B cell (primary cell): Measurements from ENCODE around the gene GPATCH1. TPM values are rescaled to one million over a fixed set of nuclear protein-coding genes. Genes with fewer than 3 reads are reported as not detected.
"Not testable (repeated sequence)": the region's sequence is repeated elsewhere in the genome, so short reads cannot be mapped to it uniquely, and the experiment has no call there.

ENCODE experiments used
- ATAC-seq: fragments of 200-7000 bp; cut with Tn5 transposase; one replicate; pipeline ENCODE4 v1.10.0; 2021; ENCODE audit warnings: low read depth, mild to moderate bottlenecking, moderate number of reproducible peaks, moderate library complexity
- CTCF ChIA-PET: fragments of 350-600 bp; sonication (Branson Sonifier 250); formaldehyde crosslinking; loops from one replicate; lab custom pipeline; 2021; ENCODE audit warnings: antibody characterized with exemption, inconsistent platforms; lab: Charles Lee
- POLR2A ChIA-PET: fragments of 350-600 bp; sonication (Branson Sonifier 250); formaldehyde crosslinking; loops from one replicate; lab custom pipeline; 2021; ENCODE audit warnings: antibody characterized with exemption; lab: Charles Lee
- DNase-seq: peaks from one replicate; pipeline ENCODE4 v3.0.0; 2013
- H2AFZ ChIP-seq: 2 replicates; pipeline ENCODE4 v1.6.1; 2012; ENCODE audit warnings: mild to moderate bottlenecking, low read depth, low read length; ENCODE audit not compliant: insufficient read depth, poor library complexity, severe bottlenecking
- H3K27ac ChIP-seq, 2 donors: 1 replicate in 1 of 2; 2 replicates in 1 of 2; pipeline ENCODE4 v1.5.1; 2012 to 2013; ENCODE audit warnings: low read length in 2 of 2, mild to moderate bottlenecking in 2 of 2, moderate library complexity in 1 of 2
- H3K27me3 ChIP-seq, 4 experiments: fragments of 200-600 bp in 1 of 4; sonication (generic) in 1 of 4; replicated peaks in 1 of 4; 1 replicate in 2 of 4; 2 replicates in 2 of 4; pipeline versions ENCODE4 v1.6.1 to v1.7.0; 2013 to 2016; ENCODE audit warnings: low read length in 3 of 4, mild to moderate bottlenecking in 2 of 4, mixed read lengths in 1 of 4, moderate library complexity in 1 of 4; ENCODE audit not compliant: insufficient read depth in 4 of 4, control insufficient read depth in 3 of 4; ENCODE audit errors: control extremely low read depth in 1 of 4
- H3K36me3 ChIP-seq, 2 experiments: replicated peaks in 1 of 2; 1 replicate in 1 of 2; 2 replicates in 1 of 2; pipeline versions ENCODE4 v1.6.1 to v1.7.1; 2013; ENCODE audit warnings: low read length in 1 of 2; ENCODE audit not compliant: insufficient read depth in 2 of 2, control insufficient read depth in 1 of 2; ENCODE audit errors: control extremely low read depth in 1 of 2, extremely low read depth in 1 of 2
- H3K4me1 ChIP-seq, 2 donors: fragments of 200-600 bp in 1 of 2; sonication (generic) in 1 of 2; 1 replicate in 1 of 2; 2 replicates in 1 of 2; pipeline versions ENCODE4 v1.5.1 to v1.6.1; 2013 to 2017; ENCODE audit warnings: low read length in 2 of 2; ENCODE audit not compliant: control insufficient read depth in 2 of 2, insufficient read depth in 2 of 2
- H3K4me2 ChIP-seq: replicated peaks from 2 replicates; pipeline ENCODE3; 2012; ENCODE audit warnings: mild to moderate bottlenecking, low read depth, low read length; ENCODE audit not compliant: poor library complexity, severe bottlenecking
- H3K4me3 ChIP-seq, 5 experiments: fragments of 200-600 bp in 1 of 5; sonication (generic) in 1 of 5; 1 replicate in 3 of 5; 2 replicates in 2 of 5; pipeline versions ENCODE4 v1.5.1 to v1.7.0; 2011 to 2016; ENCODE audit warnings: low read length in 4 of 5, mild to moderate bottlenecking in 4 of 5, low read depth in 2 of 5, control low read depth in 1 of 5, moderate library complexity in 1 of 5; ENCODE audit not compliant: insufficient read depth in 1 of 5; ENCODE audit errors: control extremely low read depth in 1 of 5, extremely low read depth in 1 of 5
- H3K79me2 ChIP-seq: fragments of 200-600 bp; sonication (generic); one replicate; pipeline ENCODE4 v1.6.0; 2016; ENCODE audit warnings: low read length; ENCODE audit not compliant: control insufficient read depth, insufficient read depth
- H3K9ac ChIP-seq: fragments of 200-600 bp; sonication (generic); 2 replicates; pipeline ENCODE4 v1.6.1; 2017; ENCODE audit warnings: mild to moderate bottlenecking, low read length, moderate library complexity
- H3K9me3 ChIP-seq, 3 donors: one replicate each; pipeline versions ENCODE4 v1.6.1 to v1.7.1; 2013; ENCODE audit warnings: low read length in 2 of 3; ENCODE audit not compliant: control insufficient read depth in 2 of 3, insufficient read depth in 1 of 3; ENCODE audit errors: control extremely low read depth in 1 of 3
- H4K20me1 ChIP-seq: 2 replicates; pipeline ENCODE4 v1.6.0; 2012; ENCODE audit warnings: mild to moderate bottlenecking, low read length; ENCODE audit not compliant: insufficient read depth, control insufficient read depth, poor library complexity, severe bottlenecking
- H3K27ac Mint-ChIP-seq: one replicate; pipeline ENCODE4 v1.8.0; 2021; ENCODE audit warnings: mixed read lengths
- H3K27me3 Mint-ChIP-seq: one replicate; pipeline ENCODE4 v1.8.0; 2021; ENCODE audit warnings: mixed read lengths
- H3K4me1 Mint-ChIP-seq: one replicate; pipeline ENCODE4 v1.8.0; 2021; ENCODE audit warnings: mixed read lengths
- H3K4me3 Mint-ChIP-seq: one replicate; pipeline ENCODE4 v1.8.0; 2021; ENCODE audit warnings: mixed read lengths
- H3K9me3 Mint-ChIP-seq: one replicate; pipeline ENCODE4 v1.8.0; 2022; ENCODE audit warnings: mixed read lengths; ENCODE audit not compliant: insufficient read depth
- CTCF ChIP-seq: fragments of 200-600 bp; IDR thresholded peaks from one replicate; pipeline ENCODE4 v1.8.0; 2022; ENCODE audit warnings: antibody characterized with exemption, mild to moderate bottlenecking
- EZH2 ChIP-seq: IDR thresholded peaks from 2 replicates; pipeline ENCODE4 v1.6.1; 2012; ENCODE audit warnings: borderline replicate concordance, low read depth, mild to moderate bottlenecking, moderate library complexity, low read length; ENCODE audit not compliant: insufficient read depth, poor library complexity, severe bottlenecking
- WGBS: methylation state at CpG from one replicate; pipeline ENCODE4 v1.1.5; 2013; ENCODE audit warnings: missing lambda C conversion rate; ENCODE audit not compliant: insufficient coverage; 5-methylcytosine and 5-hydroxymethylcytosine counted together
- intact Hi-C: fragments of 100-400 bp; cut with micrococcal nuclease; formaldehyde crosslinking; loops from one replicate; pipeline ENCODE4 v1.10.0; 2022
- polyA plus RNA-seq: library from polyadenylated mRNA; depleted of rRNA; stranded (reverse); fragments of >200 nt; gene quantifications from 2 replicates; pipeline ENCODE4 v1.2.3, GENCODE V29; 2012
- total RNA-seq, 2 donors: library from RNA; stranded (reverse); fragments of 120-200 nt in 1 of 2; gene quantifications; 1 replicate in 1 of 2; 2 replicates in 1 of 2; pipeline versions ENCODE4 v1.2.3 to v1.2.4, GENCODE V29; 2013 to 2022

GPATCH1 gene
- total and polyA plus RNA-seq, 2 donors (not counting 1 experiment from before 2014, with no cell fraction given) = 9.9 to 14.6 TPM

GRCh38 chr19:33125929-33126388 is 45.0 kb downstream of the GPATCH1 start:
- peak overlapping the region; percentile 32 for H3K4me2 ChIP-seq
- DNase-seq = peak; percentile 70
- intact Hi-C loops = loop anchor here (1.0 to 5.0 kb wide), 3 partner anchors 58 to 281 kb away; no protein-coding TSS in a partner anchor
- Mint-ChIP-seq H3K27me3 (no peaks in the 10 kb centered on the region), H3K27ac (no peak overlapping the region), H3K4me3 (no peak overlapping the region), H3K9me3 (no peaks in the 10 kb centered on the region), H3K4me1 (peaks cover 6% of the 10 kb centered on the region)
- H3K27ac ChIP-seq = no peak overlapping the region
- no peaks in the 10 kb centered on the region for H3K9me3 ChIP-seq
- peaks cover 0 to 38% of the 10 kb centered on the region in 2 experiments for H3K36me3 ChIP-seq
- no peak overlapping the region for H3K9ac ChIP-seq
- H3K4me1 ChIP-seq = peaks cover 0 to 2% of the 10 kb centered on the region in 2 donors
- peak; percentile 88 for TF ChIP-seq CTCF
- no peak for TF ChIP-seq EZH2
- H3K4me3 ChIP-seq = no peak overlapping the region
- no peaks in the 10 kb centered on the region for H3K27me3 ChIP-seq
- H4K20me1 ChIP-seq = no peaks in the 10 kb centered on the region
- ATAC-seq = peak; percentile 75
- CTCF ChIA-PET = interaction anchor here (0.6 to 3.4 kb wide), 11 partner anchors 12 to 150 kb away, joined by 3 to 33 read pairs (median 4); partner anchors contain the start of gene GPATCH1
- H3K79me2 ChIP-seq = no peaks in the 10 kb centered on the region
- peak overlapping the region; percentile 62 for H2AFZ ChIP-seq
- POLR2A ChIA-PET = no interaction called here
- WGBS = 42% methylated on average over 11 of the region's 12 CpGs

GRCh38 chr19:33126712-33127111 is 45.7 kb downstream of the GPATCH1 start:
- H4K20me1 ChIP-seq, H3K4me1 Mint-ChIP-seq, H2AFZ ChIP-seq, H3K4me2 ChIP-seq, H3K4me1 ChIP-seq, H3K27me3 ChIP-seq, H3K9me3 Mint-ChIP-seq, H3K4me3 ChIP-seq, POLR2A ChIA-PET, H3K27me3 Mint-ChIP-seq, H3K27ac Mint-ChIP-seq, H3K9ac ChIP-seq, ATAC-seq, H3K79me2 ChIP-seq, H3K27ac ChIP-seq, DNase-seq, H3K4me3 Mint-ChIP-seq, H3K9me3 ChIP-seq: not testable (repeated sequence)
- peaks cover 0 to 36% of the 10 kb centered on the region in 2 experiments for H3K36me3 ChIP-seq
- intact Hi-C loops = loop anchor here (1.0 to 5.0 kb wide), 3 partner anchors 58 to 281 kb away; no protein-coding TSS in a partner anchor
- CTCF ChIA-PET = interaction anchor here (0.6 to 3.4 kb wide), 7 partner anchors 18 to 151 kb away, joined by 3 to 33 read pairs (median 3); no protein-coding TSS in a partner anchor
- WGBS = 98% methylated on average over 5 of the region's 8 CpGs
